Dendritic cell treated with granulocyte-macrophage colony-stimulating factor and Interleukin-4, amounts not matched to agents 40 ng/mL and 50 ng/mL, for 4 days (primary cell): Measurements from ENCODE around the gene FNDC5.
A peak's percentile ranks its signal among the peaks of the same experiment; 100 is the strongest.

ENCODE experiments used
- H3K27ac Mint-ChIP-seq: one replicate; pipeline ENCODE4 v1.8.0; 2022; ENCODE audit warnings: mild to moderate bottlenecking, mixed read lengths
- H3K27me3 Mint-ChIP-seq: one replicate; pipeline ENCODE4 v1.8.0; 2022; ENCODE audit warnings: mild to moderate bottlenecking, mixed read lengths
- H3K36me3 Mint-ChIP-seq: one replicate; pipeline ENCODE4 v1.8.0; 2022; ENCODE audit warnings: low read depth, mixed read lengths
- H3K4me1 Mint-ChIP-seq: one replicate; pipeline ENCODE4 v1.8.0; 2022; ENCODE audit warnings: low read depth, mixed read lengths
- H3K4me3 Mint-ChIP-seq: one replicate; pipeline ENCODE4 v1.8.0; 2022; ENCODE audit warnings: mild to moderate bottlenecking, moderate library complexity, mixed read lengths
- H3K9me3 Mint-ChIP-seq: one replicate; pipeline ENCODE4 v1.8.0; 2022; ENCODE audit warnings: mixed read lengths
- intact Hi-C: fragments of 100-400 bp; cut with micrococcal nuclease; formaldehyde crosslinking; loops from one replicate; pipeline ENCODE4 v1.15.0; 2022

FNDC5 gene

DNA sequence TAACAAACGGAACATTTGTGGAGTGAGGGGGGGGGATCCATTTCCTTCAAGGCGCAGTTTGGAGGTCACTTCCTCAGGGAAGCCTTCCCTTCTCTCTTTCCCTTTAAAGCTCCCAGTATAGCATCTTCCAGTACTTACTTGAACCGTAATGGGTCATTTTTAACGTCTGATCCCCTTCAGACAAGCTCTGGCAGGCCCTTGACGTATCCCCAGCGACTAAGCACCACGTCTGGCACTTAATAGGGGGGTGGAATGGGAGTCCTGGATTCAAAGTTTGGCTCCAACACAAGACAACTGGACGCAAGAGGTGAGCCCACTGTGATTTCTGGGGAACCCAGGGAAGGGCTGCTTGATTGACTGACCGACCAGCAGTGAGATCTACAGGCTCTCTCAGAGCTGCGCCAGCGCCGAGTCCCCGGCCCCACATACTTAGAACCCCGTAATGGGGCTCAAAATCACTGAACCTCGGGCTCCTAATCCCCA, 54.0 kb downstream of the FNDC5 start:
- peaks cover 40% of the 10 kb centered on the region for H3K36me3 Mint-ChIP-seq
- peak overlapping the region; percentile 94 for H3K4me3 Mint-ChIP-seq
- H3K4me1 Mint-ChIP-seq = peaks cover 47% of the 10 kb centered on the region
- no peaks in the 10 kb centered on the region for H3K9me3 Mint-ChIP-seq
- H3K27me3 Mint-ChIP-seq = no peaks in the 10 kb centered on the region
- H3K27ac Mint-ChIP-seq = peak overlapping the region; percentile 93
- intact Hi-C loops = no loop called here

DNA sequence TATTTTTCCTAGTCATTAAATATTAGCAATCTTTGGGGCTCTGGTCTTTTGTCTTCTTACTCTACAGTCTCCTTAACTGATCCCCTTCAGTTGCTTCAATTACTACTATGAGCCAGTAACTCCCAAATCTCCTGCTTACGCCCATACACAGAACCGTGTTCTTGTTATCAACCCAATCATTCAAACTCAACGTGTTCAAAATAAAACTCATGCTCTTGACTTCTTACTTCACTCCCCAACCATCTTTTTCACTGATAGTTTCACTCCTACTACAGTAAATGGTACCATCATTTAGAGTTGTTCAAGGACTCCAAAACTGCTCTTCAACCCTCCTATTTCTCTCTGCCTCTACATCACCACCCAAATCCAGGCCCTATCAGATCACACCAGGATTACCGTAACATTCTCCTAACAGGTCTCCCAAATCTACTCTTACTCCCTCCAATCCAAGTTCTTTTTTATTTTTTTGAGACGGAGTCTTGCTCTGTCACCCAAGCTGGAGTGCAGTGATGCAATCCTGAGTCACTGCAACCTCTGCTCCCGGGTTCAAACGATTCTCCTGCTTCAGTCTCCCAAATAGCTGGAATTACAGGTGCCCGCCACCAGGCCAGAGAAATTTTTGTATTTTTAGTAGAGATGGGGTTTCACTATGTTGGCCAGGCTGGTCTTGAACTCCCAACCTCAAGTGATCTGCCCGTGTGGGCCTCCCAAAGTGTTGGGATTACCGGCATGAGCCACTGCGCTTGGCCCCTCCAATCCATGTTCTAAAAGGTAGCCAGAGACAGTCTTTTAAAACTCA, 56.6 kb downstream of the FNDC5 start:
- Mint-ChIP-seq H3K27ac (peak overlapping the region; percentile 0), H3K4me3 (no peak overlapping the region), H3K36me3 (peaks cover 66% of the 10 kb centered on the region), H3K9me3 (no peaks in the 10 kb centered on the region), H3K4me1 (peaks cover 46% of the 10 kb centered on the region), H3K27me3 (no peaks in the 10 kb centered on the region)
- intact Hi-C loops = no loop called here
